ENCODE results near the gene RPRD2. TPM values are rescaled to one million over a fixed set of nuclear protein-coding genes. Genes with fewer than 3 reads are reported as not detected.

RPRD2 gene
- polyA plus RNA-seq, 1 donor (not counting 4 experiments of a cell fraction or from before 2014, with no cell fraction given), result 9.1 TPM

DNA sequence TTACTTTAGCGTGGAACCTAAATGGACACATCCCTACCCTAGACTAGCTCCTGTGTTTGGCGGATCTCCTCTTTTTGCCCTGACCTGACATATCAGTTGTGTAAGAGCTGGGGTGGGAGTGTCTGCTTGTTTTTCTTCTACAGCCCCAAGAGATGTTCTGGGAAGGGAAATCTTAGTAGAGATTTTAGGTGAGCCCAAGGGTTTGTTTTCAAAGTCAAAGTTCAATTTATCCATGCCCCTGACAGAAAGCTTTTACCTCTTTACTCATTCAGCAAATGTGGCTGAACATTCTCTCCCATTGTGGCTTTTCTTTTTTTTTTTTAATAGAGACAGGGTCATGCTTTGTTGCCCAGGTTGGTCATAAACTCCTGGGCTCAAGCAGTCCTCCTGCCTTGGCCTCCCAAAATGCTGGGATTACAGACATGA, 116.0 kb downstream of the RPRD2 start:
- no peak for FAIRE-seq

DNA sequence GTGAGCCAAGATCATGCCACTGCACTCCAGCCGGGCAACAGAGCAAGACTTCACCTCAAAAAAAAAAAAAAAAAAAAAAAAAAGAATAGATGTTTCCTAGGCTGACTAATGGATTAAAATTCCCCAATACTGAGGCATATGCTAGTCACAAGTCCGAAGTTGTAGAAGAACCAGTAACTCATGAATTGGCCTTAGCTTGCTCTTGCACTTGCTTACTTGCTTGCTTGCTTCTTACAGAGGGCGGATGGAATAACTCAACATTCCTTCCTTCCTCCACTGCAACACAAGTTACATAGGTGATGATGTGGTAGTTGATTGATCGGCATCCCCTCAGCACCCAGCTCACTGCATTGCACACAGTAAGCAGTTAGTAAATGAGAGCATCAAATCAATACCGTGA, 120.5 kb downstream of the RPRD2 start:
- H3K79me2 ChIP-seq (ENCODE audit: control insufficient read depth, insufficient read depth, low read length), result peaks cover 13% of the 10 kb centered on the region
- H2AFZ ChIP-seq (ENCODE audit: control insufficient read depth, low read length), result no peak overlapping the region
- H3K36me3 ChIP-seq (ENCODE audit: control insufficient read depth in 2 of 2, extremely low read depth in 1 of 2, insufficient read depth in 2 of 2, low read length in 2 of 2), result peaks cover 6 to 9% of the 10 kb centered on the region in 2 experiments
- DNase-seq (ENCODE audit: low read depth, low spot score), result peak; percentile 53
- TF ChIP-seq EZH2 (IDR thresholded peaks at IDR 0.05; ENCODE audit: low read length), result no peak
- no peaks in the 10 kb centered on the region for H3K27me3 ChIP-seq (ENCODE audit: control insufficient read depth, extremely low read depth, insufficient read depth, low read length)
- H3K9me3 ChIP-seq (ENCODE audit: control insufficient read depth, low read depth, low read length), result no peaks in the 10 kb centered on the region
- peaks cover 20% of the 10 kb centered on the region for H3K4me1 ChIP-seq (ENCODE audit: control insufficient read depth, extremely low read depth, insufficient read depth, low read length)
- no peak overlapping the region for H3K4me3 ChIP-seq (ENCODE audit: control insufficient read depth in 2 of 3, extremely low read depth in 1 of 3, insufficient read depth in 2 of 3, low read depth in 1 of 3, low read length in 3 of 3)
- dilution Hi-C loops (cut with MboI; ENCODE audit: extremely low pct_ligation_motif_present, low sequenced_read_pairs), result no loop called here
- no peaks in the 10 kb centered on the region for H3K9me1 ChIP-seq (ENCODE audit: control insufficient read depth, extremely low read depth, insufficient read depth, low read length)
- no peak overlapping the region for H3K9ac ChIP-seq (ENCODE audit: control insufficient read depth, extremely low read depth, insufficient read depth, low read length)
- FAIRE-seq, result no peak
- H3K4me2 ChIP-seq (ENCODE audit: control insufficient read depth, extremely low read depth, insufficient read depth, low read depth, low read length), result peak overlapping the region; percentile 66
- no peaks in the 10 kb centered on the region for H4K20me1 ChIP-seq (ENCODE audit: control insufficient read depth, extremely low read depth, insufficient read depth, low read length)
- peak overlapping the region; percentile 72 for H3K27ac ChIP-seq (ENCODE audit: control insufficient read depth, insufficient read depth, low read length)

More for the DNA sequence above, 116.0 kb downstream of the RPRD2 start:
- Histone ChIP-seq H3K36me3 (ENCODE audit: control insufficient read depth in 2 of 2, extremely low read depth in 1 of 2, insufficient read depth in 2 of 2, low read length in 2 of 2) (no peaks in the 10 kb centered on the region), H3K4me1 (ENCODE audit: control insufficient read depth, extremely low read depth, insufficient read depth, low read length) (peaks cover 35% of the 10 kb centered on the region), H3K79me2 (ENCODE audit: control insufficient read depth, insufficient read depth, low read length) (no peaks in the 10 kb centered on the region), H3K4me2 (ENCODE audit: control insufficient read depth, extremely low read depth, insufficient read depth, low read depth, low read length) (no peak overlapping the region), H2AFZ (ENCODE audit: control insufficient read depth, low read length) (no peak overlapping the region), H3K4me3 (ENCODE audit: control insufficient read depth in 2 of 3, extremely low read depth in 1 of 3, insufficient read depth in 2 of 3, low read depth in 1 of 3, low read length in 3 of 3) (no peak overlapping the region), H3K27me3 (ENCODE audit: control insufficient read depth, extremely low read depth, insufficient read depth, low read length) (no peaks in the 10 kb centered on the region), H3K27ac (ENCODE audit: control insufficient read depth, insufficient read depth, low read length) (no peak overlapping the region), H4K20me1 (ENCODE audit: control insufficient read depth, extremely low read depth, insufficient read depth, low read length) (no peaks in the 10 kb centered on the region), H3K9me3 (ENCODE audit: control insufficient read depth, low read depth, low read length) (no peaks in the 10 kb centered on the region), H3K9ac (ENCODE audit: control insufficient read depth, extremely low read depth, insufficient read depth, low read length) (no peak overlapping the region), H3K9me1 (ENCODE audit: control insufficient read depth, extremely low read depth, insufficient read depth, low read length) (no peaks in the 10 kb centered on the region)
- TF ChIP-seq, protein P1, sequence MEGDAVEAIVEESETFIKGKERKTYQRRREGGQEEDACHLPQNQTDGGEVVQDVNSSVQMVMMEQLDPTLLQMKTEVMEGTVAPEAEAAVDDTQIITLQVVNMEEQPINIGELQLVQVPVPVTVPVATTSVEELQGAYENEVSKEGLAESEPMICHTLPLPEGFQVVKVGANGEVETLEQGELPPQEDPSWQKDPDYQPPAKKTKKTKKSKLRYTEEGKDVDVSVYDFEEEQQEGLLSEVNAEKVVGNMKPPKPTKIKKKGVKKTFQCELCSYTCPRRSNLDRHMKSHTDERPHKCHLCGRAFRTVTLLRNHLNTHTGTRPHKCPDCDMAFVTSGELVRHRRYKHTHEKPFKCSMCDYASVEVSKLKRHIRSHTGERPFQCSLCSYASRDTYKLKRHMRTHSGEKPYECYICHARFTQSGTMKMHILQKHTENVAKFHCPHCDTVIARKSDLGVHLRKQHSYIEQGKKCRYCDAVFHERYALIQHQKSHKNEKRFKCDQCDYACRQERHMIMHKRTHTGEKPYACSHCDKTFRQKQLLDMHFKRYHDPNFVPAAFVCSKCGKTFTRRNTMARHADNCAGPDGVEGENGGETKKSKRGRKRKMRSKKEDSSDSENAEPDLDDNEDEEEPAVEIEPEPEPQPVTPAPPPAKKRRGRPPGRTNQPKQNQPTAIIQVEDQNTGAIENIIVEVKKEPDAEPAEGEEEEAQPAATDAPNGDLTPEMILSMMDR (optimal IDR thresholded peaks at IDR 0.05 in 1 of 3, IDR thresholded peaks at IDR 0.05 in 1 of 3, conservative IDR thresholded peaks at IDR 0.05 in 1 of 3; ENCODE audit: extremely low read depth in 1 of 3, insufficient read depth in 2 of 3, low read length in 3 of 3), result no peak
- TF ChIP-seq EZH2 (IDR thresholded peaks at IDR 0.05; ENCODE audit: low read length), result no peak
- no peak for DNase-seq (ENCODE audit: low read depth, low spot score)
- dilution Hi-C loops (cut with MboI; ENCODE audit: extremely low pct_ligation_motif_present, low sequenced_read_pairs), result no loop called here

DNA sequence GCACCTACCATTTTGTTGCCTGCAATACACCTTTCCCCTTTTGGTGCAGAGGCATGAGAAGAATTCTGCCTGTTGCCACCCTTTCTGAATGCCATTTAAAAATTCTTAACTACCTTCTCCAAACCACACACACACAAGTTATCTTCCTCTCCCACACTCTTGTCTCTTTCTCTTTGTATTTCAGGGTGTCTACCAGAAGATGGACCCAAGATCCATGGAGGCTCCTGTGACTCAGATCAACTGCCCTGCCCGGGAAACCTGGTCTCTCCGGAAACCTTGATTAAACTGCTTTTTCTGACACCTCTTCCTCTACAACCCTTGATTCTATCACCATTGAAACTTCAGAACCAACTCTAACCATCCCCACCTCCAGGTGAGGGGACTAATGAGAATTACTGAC, 120.9 kb downstream of the RPRD2 start:
- Histone ChIP-seq H3K4me1 (ENCODE audit: control insufficient read depth, extremely low read depth, insufficient read depth, low read length) (peaks cover 17% of the 10 kb centered on the region), H3K4me3 (ENCODE audit: control insufficient read depth in 2 of 3, extremely low read depth in 1 of 3, insufficient read depth in 2 of 3, low read depth in 1 of 3, low read length in 3 of 3) (no peak overlapping the region), H3K27me3 (ENCODE audit: control insufficient read depth, extremely low read depth, insufficient read depth, low read length) (no peaks in the 10 kb centered on the region), H3K27ac (ENCODE audit: control insufficient read depth, insufficient read depth, low read length) (peak overlapping the region; percentile 72), H2AFZ (ENCODE audit: control insufficient read depth, low read length) (peak overlapping the region; percentile 75), H3K9me3 (ENCODE audit: control insufficient read depth, low read depth, low read length) (no peaks in the 10 kb centered on the region), H4K20me1 (ENCODE audit: control insufficient read depth, extremely low read depth, insufficient read depth, low read length) (no peaks in the 10 kb centered on the region), H3K9ac (ENCODE audit: control insufficient read depth, extremely low read depth, insufficient read depth, low read length) (peak overlapping the region; percentile 28), H3K9me1 (ENCODE audit: control insufficient read depth, extremely low read depth, insufficient read depth, low read length) (no peaks in the 10 kb centered on the region), H3K36me3 (ENCODE audit: control insufficient read depth in 2 of 2, extremely low read depth in 1 of 2, insufficient read depth in 2 of 2, low read length in 2 of 2) (peaks cover 6 to 10% of the 10 kb centered on the region in 2 experiments), H3K79me2 (ENCODE audit: control insufficient read depth, insufficient read depth, low read length) (peaks cover 13% of the 10 kb centered on the region), H3K4me2 (ENCODE audit: control insufficient read depth, extremely low read depth, insufficient read depth, low read depth, low read length) (peak overlapping the region; percentile 66)
- FAIRE-seq, result no peak
- no peak for DNase-seq (ENCODE audit: low read depth, low spot score)
- no peak for TF ChIP-seq EZH2 (IDR thresholded peaks at IDR 0.05; ENCODE audit: low read length)
- TF ChIP-seq, protein P1 (optimal IDR thresholded peaks at IDR 0.05 in 1 of 3, IDR thresholded peaks at IDR 0.05 in 1 of 3, conservative IDR thresholded peaks at IDR 0.05 in 1 of 3; ENCODE audit: extremely low read depth in 1 of 3, insufficient read depth in 2 of 3, low read length in 3 of 3), result peak; percentile 28 to 36 (median 31)
- dilution Hi-C loops (cut with MboI; ENCODE audit: extremely low pct_ligation_motif_present, low sequenced_read_pairs), result no loop called here

All from keratinocyte (primary cell).